Skeletal muscle tissue (tissue), 4 donors: ENCODE data around the gene TMEM260. TPM values are rescaled to one million over a fixed set of nuclear protein-coding genes. Genes with fewer than 3 reads are reported as not detected.

Experiments used
- H3K27ac ChIP-seq: one replicate; pipeline ENCODE4 v1.7.0; 2013; ENCODE audit warnings: mild to moderate bottlenecking, low read depth, low read length, inconsistent platforms
- H3K27me3 ChIP-seq, 3 donors: one replicate each; pipeline ENCODE4 v1.7.0; 2013; ENCODE audit warnings: low read length in 3 of 3; ENCODE audit not compliant: control insufficient read depth in 3 of 3, insufficient read depth in 3 of 3
- H3K36me3 ChIP-seq, 3 donors: one replicate each; pipeline ENCODE4 v1.7.0; 2013; ENCODE audit warnings: low read length in 3 of 3; ENCODE audit not compliant: control insufficient read depth in 3 of 3, insufficient read depth in 3 of 3
- H3K4me1 ChIP-seq, 3 donors: one replicate each; pipeline ENCODE4 v1.7.0; 2013; ENCODE audit warnings: low read length in 3 of 3, mild to moderate bottlenecking in 3 of 3; ENCODE audit not compliant: control insufficient read depth in 3 of 3, insufficient read depth in 3 of 3
- H3K4me3 ChIP-seq, 3 donors: one replicate each; pipeline ENCODE4 v1.7.0; 2013; ENCODE audit warnings: low read length in 3 of 3
- H3K9ac ChIP-seq, 3 donors: one replicate each; pipeline ENCODE4 v1.7.0; 2013; ENCODE audit warnings: low read length in 3 of 3, mild to moderate bottlenecking in 3 of 3, moderate library complexity in 2 of 3, low read depth in 1 of 3
- H3K9me3 ChIP-seq, 3 donors: one replicate each; pipeline ENCODE4 v1.7.0; 2013; ENCODE audit warnings: low read length in 3 of 3; ENCODE audit not compliant: control insufficient read depth in 3 of 3
- total RNA-seq: library from RNA; depleted of rRNA; stranded (reverse); fragments of >200 nt; gene quantifications from one replicate; pipeline ENCODE4 v1.2.3, GENCODE V29; 2014
- donor health status: Osteomylitis.

The TMEM260 gene
- total RNA-seq: 13.0 TPM

DNA sequence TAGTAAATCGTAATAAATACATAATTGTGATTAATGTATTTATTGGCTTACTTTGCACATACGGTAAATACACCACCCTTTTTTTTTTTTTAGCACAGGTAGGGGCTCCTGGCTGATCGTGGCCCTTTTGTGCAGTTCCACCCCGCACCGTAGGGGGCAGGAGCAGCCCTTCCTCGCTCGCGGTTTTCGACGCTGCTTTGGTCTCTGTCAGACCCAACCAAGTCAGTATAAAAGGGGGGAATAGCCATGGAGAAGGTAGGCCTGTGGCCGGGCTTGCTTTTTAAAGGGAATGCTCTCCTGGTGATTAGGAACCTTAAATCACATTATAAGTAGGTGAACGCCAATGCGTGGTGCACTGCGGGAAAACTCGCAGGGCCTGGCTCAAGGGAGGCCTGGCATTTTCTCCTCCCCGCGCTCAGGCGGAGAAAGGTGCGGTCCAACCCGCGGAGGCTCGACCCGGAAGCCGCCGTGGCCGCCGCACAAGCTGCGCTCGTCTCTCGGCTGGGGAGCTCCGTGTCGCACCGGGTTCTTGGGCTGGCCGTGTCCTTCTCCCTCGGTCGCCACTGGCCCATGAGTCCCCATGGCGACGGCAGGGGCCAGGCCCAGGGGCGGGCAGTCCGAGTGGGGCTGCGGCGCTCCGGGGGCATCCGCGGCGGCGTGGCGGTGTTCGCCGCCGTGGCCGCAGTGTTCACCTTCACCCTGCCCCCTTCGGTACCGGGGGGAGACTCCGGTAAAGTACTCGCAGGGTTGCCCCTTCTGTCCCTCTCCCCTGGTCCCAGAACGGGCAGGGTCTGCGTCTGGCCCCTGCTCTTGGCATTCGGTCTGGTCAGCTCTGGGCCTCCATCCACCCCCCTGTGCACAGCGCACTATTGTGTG is at the start of gene TMEM260:
Gene TMEM260 (plus strand): TSS at position 454 of the 876 bp plus-strand sequence. CDS start 117 bp downstream, at position 571.
- H3K4me3 ChIP-seq: peak within 1 kb of the TSS; percentile 91 to 98 (median 95)
- H3K9me3 ChIP-seq: no peaks in the 10 kb centered on the region
- no peaks in the 10 kb centered on the region for H3K27me3 ChIP-seq
- H3K36me3 ChIP-seq: no peaks in the 10 kb centered on the region
- H3K4me1 ChIP-seq: peaks cover 5 to 26% (median 9%) of the 10 kb centered on the region in 3 donors
- peak within 1 kb of the TSS; percentile 78 for H3K27ac ChIP-seq
- peak within 1 kb of the TSS; percentile 89 to 95 (median 92) for H3K9ac ChIP-seq

DNA sequence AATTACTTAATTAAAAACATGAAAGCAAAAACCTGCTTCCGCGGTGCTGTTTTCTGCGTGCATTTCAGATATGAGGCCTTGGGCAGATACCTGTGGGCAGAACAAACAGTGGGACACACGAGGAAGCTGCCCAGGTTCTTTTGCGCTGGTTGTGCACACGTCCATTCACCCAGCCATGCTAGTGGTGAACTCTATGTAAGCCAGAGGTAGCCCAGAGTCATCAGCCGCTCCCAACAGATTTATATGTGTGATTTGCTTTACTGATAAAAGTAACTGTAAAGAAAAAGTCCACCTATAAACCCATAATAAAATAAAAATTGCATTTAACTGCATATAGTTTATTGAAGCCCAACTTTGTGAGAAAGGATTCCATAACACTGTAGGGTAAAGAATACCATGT is 47.1 kb upstream of the TMEM260 start:
- Histone ChIP-seq H3K36me3 (no peaks in the 10 kb centered on the region), H3K9me3 (no peaks in the 10 kb centered on the region), H3K4me3 (no peak overlapping the region), H3K4me1 (no peaks in the 10 kb centered on the region), H3K27ac (no peak overlapping the region), H3K9ac (no peak overlapping the region), H3K27me3 (peaks cover 0 to 3% (median 3%) of the 10 kb centered on the region in 3 donors)

DNA sequence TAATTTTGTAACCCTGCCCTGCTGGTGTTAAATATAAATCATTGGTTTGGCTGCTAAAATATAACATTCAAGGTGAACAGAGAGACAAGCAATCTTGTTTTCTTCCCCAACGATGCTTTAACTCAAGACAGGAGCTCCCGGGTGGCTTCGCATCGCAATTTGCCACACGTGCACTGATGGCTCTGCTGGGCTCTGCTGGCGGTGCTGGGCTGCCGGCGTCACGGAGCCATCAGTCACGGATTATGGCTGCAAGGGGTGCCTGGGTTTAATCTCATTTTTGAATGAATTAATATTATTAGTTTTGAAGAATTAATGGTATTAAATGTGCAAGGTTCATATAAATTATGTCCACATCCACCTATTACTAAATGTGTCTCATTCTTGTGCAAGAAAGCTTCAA is 44.9 kb upstream of the TMEM260 start:
- H3K27ac ChIP-seq: no peak overlapping the region
- no peak overlapping the region for H3K4me3 ChIP-seq
- peaks cover 0 to 3% (median 0%) of the 10 kb centered on the region in 3 donors for H3K27me3 ChIP-seq
- H3K36me3 ChIP-seq: no peaks in the 10 kb centered on the region
- no peaks in the 10 kb centered on the region for H3K9me3 ChIP-seq
- H3K9ac ChIP-seq: no peak overlapping the region
- H3K4me1 ChIP-seq: no peaks in the 10 kb centered on the region

DNA sequence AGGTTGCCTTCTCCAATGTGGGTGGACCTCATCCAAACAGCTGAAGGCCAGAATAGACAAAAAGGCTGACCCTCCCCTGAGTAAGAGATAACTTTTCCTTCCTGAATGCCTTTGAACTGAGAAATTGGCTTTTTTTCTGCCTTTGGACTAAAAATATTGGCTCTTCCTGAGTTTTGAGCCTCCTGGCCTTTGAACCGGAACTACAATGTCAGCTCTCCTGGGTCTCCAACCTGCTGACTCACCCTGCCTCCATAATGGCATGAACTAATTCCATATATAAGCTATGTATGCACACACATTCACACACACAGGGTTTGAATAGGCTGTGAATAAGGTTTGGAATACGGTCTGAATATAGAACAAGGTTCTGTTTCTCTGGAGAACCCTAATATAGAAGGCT is 39.7 kb upstream of the TMEM260 start:
- H3K9ac ChIP-seq: no peak overlapping the region
- H3K36me3 ChIP-seq: no peaks in the 10 kb centered on the region
- H3K27ac ChIP-seq: no peak overlapping the region
- H3K4me3 ChIP-seq: no peak overlapping the region
- H3K4me1 ChIP-seq: no peaks in the 10 kb centered on the region
- H3K27me3 ChIP-seq: no peaks in the 10 kb centered on the region
- no peaks in the 10 kb centered on the region for H3K9me3 ChIP-seq

DNA sequence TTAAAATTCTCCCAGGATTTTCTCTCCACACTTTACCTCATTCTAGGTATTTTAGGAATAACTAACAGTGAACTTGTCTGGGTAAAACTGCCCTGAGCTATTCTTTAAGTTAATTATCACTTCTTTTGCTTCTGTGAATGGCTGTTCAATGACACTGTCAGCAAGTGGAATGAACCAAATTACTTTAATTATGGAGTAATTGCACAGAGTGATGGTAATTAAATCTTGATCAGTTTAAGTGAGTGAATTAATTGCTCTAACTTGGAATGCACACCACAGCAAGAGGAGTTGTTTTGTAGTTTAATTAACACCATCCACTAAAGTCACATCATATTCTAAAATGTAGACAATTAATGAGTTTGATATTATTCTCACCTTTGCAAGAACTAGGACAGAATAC is 36.2 kb upstream of the TMEM260 start:
- Histone ChIP-seq H3K9ac (no peak overlapping the region), H3K36me3 (no peaks in the 10 kb centered on the region), H3K27me3 (no peaks in the 10 kb centered on the region), H3K9me3 (no peaks in the 10 kb centered on the region), H3K4me1 (no peaks in the 10 kb centered on the region), H3K27ac (no peak overlapping the region), H3K4me3 (no peak overlapping the region)

DNA sequence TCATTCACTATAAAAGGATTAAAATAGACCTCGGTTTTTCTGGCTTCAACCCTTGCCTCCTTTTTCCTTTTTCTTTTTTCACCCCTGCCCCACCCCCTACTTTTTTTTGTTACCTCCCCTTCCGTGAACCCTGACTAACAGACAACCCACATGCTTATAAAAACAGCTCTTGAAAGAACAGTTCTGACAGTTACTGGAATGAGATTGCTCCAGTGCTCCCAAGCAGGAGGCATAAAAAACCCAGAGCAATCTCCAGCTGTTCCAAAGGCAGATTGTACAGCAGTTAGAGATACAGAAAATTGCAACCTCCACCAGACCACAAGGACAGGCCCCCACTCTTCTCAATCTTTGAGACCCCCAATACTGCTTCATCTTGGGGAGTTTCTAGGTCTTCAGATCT is 29.9 kb upstream of the TMEM260 start:
- Histone ChIP-seq H3K27ac (no peak overlapping the region), H3K27me3 (peaks cover 0 to 5% (median 3%) of the 10 kb centered on the region in 3 donors), H3K9me3 (no peaks in the 10 kb centered on the region), H3K4me3 (no peak overlapping the region), H3K4me1 (no peaks in the 10 kb centered on the region), H3K9ac (no peak overlapping the region), H3K36me3 (no peaks in the 10 kb centered on the region)

DNA sequence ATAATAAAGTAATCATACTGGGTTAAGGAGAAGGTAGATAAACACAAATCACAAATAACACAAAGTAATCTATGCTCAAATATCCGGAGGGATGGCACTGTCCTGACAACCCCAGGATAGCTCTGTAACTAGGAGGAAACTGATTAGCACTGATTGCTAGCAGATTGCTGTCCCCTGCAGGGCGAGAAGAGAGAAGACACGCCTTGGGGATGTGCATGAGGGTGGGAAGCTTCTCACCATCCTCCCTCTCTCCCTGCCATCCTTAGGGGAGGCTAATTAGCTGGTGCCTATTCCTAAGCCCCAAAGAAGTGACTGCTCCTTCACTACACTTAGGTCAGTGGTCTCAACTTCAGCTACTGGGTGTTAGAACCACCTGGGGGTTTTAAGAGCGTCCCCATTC is 27.0 kb upstream of the TMEM260 start:
- no peak overlapping the region for H3K4me3 ChIP-seq
- no peaks in the 10 kb centered on the region for H3K36me3 ChIP-seq
- no peak overlapping the region for H3K27ac ChIP-seq
- H3K4me1 ChIP-seq: no peaks in the 10 kb centered on the region
- no peak overlapping the region for H3K9ac ChIP-seq
- peaks cover 4 to 16% (median 5%) of the 10 kb centered on the region in 3 donors for H3K27me3 ChIP-seq
- H3K9me3 ChIP-seq: no peaks in the 10 kb centered on the region

DNA sequence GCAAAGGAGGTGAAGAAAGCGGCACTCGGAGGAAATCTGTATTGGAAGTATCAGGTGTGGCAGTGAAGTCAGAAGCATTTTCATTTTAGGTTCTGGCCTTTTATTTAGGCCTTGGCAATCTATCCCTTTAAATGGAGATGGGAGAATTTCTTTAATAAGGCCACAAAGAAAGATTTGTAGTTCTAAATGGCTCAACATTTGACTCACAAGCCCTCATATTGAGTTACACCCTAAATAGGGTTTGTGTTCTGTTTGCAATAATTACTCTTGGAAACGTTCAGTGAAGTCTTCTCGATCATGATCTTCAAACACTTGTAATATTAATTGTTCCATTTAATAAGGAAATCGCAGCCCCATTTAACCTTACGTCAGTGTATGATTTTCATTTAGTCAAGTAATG is 25.3 kb upstream of the TMEM260 start:
- no peak overlapping the region for H3K4me3 ChIP-seq
- peaks cover 4 to 16% (median 10%) of the 10 kb centered on the region in 3 donors for H3K27me3 ChIP-seq

DNA sequence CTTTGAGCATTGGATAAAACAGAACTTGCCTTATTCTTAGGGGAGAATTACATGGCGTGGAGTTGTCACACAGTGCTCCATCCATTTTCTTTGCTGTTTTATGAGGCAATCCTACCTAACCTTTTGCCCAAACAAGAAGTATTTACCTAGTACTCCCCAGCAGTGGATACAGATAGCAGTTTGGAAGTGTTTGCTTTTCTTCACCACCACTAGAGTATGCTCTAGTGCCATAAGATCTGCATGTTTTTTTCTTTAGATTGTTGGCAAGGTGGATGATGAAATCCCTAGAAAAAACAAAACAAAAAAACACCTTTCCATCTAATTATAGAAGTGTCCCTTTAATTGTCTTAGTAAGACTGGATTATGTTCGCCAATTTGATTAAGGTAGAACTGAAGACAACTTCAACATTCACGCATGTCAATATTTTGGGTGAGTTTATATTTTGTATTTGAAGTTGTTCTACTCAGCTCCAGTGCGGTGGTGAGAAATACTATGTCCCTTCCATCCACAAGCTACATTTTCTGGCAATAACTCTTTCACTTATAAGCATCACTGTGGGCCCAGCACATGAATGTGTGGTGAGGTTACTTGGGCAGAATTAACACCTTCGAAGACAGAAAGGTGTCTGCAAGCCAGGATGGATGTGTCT is 23.6 kb upstream of the TMEM260 start:
- H3K9ac ChIP-seq: no peak overlapping the region
- no peak overlapping the region for H3K4me3 ChIP-seq
- H3K27me3 ChIP-seq: peaks cover 4 to 16% (median 10%) of the 10 kb centered on the region in 3 donors
- H3K27ac ChIP-seq: no peak overlapping the region
- no peaks in the 10 kb centered on the region for H3K36me3 ChIP-seq
- H3K9me3 ChIP-seq: no peaks in the 10 kb centered on the region
- no peaks in the 10 kb centered on the region for H3K4me1 ChIP-seq

More for the DNA sequence above, 25.3 kb upstream of the TMEM260 start:
- H3K9ac ChIP-seq: no peak overlapping the region
- H3K36me3 ChIP-seq: no peaks in the 10 kb centered on the region
- H3K27ac ChIP-seq: no peak overlapping the region
- H3K9me3 ChIP-seq: no peaks in the 10 kb centered on the region
- H3K4me1 ChIP-seq: no peaks in the 10 kb centered on the region

DNA sequence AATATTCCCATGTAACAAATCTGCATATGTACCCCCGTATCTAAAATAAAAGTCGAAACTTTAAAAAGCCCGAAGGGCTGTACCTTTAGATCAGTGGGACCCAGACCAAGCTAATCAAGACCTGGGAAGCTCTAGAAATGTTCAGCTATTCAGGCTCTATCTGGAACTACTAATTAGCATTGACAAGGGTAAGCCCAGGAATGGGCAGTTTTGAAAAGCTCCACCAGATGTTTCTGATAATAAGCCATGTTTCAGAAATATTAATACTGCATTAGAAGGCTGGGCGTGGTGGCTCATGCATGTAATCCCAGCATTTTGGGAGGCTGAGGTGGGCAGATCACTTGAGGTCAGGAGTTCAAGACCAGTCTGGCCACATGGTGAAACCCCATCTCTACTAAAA is 20.4 kb upstream of the TMEM260 start:
- Histone ChIP-seq H3K27ac (no peak overlapping the region), H3K36me3 (no peaks in the 10 kb centered on the region), H3K27me3 (peaks cover 4 to 13% (median 5%) of the 10 kb centered on the region in 3 donors), H3K4me3 (no peak overlapping the region), H3K9ac (no peak overlapping the region), H3K4me1 (no peaks in the 10 kb centered on the region), H3K9me3 (no peaks in the 10 kb centered on the region)
